GM10248 (cell line): Measurements from ENCODE around the gene ZNF764.

ENCODE experiments used
- CTCF ChIA-PET: fragments of 300-600 bp; sonication (Branson Sonifier 250); formaldehyde crosslinking; extraction: SDS; loops from one replicate; lab custom pipeline; 2021; ENCODE audit warnings: antibody characterized with exemption; lab: Yijun Ruan, JAX
- POLR2A ChIA-PET: fragments of 350-650 bp; sonication (Branson Sonifier 250); formaldehyde crosslinking; extraction: SDS; loops from one replicate; lab custom pipeline; 2020; ENCODE audit warnings: antibody characterized with exemption; lab: Yijun Ruan, JAX
- DNase-seq: peaks from one replicate; pipeline ENCODE4 v3.0.0; 2012; ENCODE audit errors: extremely low spot score
- TF ChIP-seq, protein P1 (sequence below): IDR thresholded peaks from 2 replicates; pipeline ENCODE4 v1.5.1; 2012; ENCODE audit warnings: mild to moderate bottlenecking, low read depth; ENCODE audit errors: extremely low read depth, missing control alignments, control extremely low read depth

Gene ZNF764

DNA sequence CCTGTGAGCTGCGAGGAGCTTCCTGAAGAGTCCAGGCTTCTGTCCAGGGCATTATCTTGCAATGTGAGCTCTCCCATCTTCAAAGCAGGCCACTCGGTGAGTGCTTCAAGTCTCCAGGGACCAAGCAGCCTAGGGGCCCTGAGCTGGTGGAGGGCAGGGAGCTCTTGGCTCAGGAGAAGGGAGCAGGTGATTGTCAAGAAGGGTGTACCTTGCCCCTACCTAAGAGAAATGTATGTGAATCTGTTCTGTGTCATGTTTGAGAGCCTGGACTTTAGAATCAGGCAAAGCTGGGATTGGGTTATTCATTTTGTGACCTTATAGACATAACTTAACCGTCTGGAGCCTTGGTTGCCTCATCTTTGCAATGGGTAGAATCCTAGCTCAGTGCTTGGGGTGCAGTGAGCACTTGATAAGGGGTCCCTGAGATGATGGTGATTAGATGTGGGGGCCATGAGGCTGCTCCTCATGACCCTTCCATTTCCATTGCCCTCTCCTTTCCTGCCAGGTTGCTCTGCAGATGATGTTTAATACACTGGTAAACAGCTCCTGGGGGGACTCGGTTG lies 47.7 kb downstream of the ZNF764 start:
- TF ChIP-seq, protein P1, sequence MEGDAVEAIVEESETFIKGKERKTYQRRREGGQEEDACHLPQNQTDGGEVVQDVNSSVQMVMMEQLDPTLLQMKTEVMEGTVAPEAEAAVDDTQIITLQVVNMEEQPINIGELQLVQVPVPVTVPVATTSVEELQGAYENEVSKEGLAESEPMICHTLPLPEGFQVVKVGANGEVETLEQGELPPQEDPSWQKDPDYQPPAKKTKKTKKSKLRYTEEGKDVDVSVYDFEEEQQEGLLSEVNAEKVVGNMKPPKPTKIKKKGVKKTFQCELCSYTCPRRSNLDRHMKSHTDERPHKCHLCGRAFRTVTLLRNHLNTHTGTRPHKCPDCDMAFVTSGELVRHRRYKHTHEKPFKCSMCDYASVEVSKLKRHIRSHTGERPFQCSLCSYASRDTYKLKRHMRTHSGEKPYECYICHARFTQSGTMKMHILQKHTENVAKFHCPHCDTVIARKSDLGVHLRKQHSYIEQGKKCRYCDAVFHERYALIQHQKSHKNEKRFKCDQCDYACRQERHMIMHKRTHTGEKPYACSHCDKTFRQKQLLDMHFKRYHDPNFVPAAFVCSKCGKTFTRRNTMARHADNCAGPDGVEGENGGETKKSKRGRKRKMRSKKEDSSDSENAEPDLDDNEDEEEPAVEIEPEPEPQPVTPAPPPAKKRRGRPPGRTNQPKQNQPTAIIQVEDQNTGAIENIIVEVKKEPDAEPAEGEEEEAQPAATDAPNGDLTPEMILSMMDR = no peak
- no peak for DNase-seq
- ChIA-PET CTCF (interaction anchor here (0.9 to 1.8 kb wide), 9 partner anchors 11 to 105 kb away, joined by 3 to 5 read pairs (median 4); partner anchors contain the start of gene ZNF688), POLR2A (no interaction called here)

DNA sequence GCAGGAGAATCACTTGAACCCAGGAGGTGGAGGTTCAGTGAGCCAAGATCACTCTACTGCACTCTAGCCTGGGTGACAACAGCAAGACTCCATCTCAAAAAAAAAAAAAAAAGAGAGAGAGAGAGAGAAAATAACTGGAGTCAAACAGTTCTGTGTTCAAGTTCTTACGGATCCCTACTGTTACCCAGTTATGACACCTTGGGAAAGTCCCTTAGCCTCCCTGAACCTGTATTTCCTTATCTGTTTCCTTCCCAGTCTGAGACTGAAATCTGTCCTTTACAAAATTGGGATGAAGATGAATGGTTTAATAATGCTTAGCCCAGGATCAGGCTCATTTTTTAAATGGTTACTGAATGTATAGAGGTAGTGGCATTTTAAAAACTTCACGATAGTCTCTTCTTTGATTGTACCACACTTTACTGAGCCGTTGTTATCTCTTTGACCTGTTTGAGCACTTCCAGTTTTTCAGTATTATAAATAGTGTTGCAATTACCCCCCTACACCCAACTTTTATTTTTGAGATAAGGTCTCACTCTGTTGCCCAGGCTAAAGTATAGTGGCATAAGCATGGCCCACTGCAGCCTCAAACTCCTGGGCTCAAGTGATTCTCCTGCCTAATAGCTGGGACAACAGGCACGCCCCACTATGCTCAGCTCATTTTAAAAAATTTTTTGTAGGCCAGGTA lies 49.0 kb downstream of the ZNF764 start:
- DNase-seq = no peak
- ChIA-PET CTCF (interaction anchor here (1.1 to 1.8 kb wide), 4 partner anchors 11 to 33 kb away, joined by 3 to 5 read pairs (median 4); no protein-coding TSS in a partner anchor), POLR2A (no interaction called here)
- TF ChIP-seq, protein P1 = no peak
